Activated CD4-positive, alpha-beta T cell treated with anti-CD3 and anti-CD28 coated beads, Interleukin-2, amount 50 U/mL, for 48 hours (primary cell): ENCODE data around the gene KDM4F.

Experiments used
- DNase-seq, 2 experiments: peaks; one replicate each; pipeline ENCODE4 v3.0.0-alpha.2; 2020

The KDM4F gene

DNA sequence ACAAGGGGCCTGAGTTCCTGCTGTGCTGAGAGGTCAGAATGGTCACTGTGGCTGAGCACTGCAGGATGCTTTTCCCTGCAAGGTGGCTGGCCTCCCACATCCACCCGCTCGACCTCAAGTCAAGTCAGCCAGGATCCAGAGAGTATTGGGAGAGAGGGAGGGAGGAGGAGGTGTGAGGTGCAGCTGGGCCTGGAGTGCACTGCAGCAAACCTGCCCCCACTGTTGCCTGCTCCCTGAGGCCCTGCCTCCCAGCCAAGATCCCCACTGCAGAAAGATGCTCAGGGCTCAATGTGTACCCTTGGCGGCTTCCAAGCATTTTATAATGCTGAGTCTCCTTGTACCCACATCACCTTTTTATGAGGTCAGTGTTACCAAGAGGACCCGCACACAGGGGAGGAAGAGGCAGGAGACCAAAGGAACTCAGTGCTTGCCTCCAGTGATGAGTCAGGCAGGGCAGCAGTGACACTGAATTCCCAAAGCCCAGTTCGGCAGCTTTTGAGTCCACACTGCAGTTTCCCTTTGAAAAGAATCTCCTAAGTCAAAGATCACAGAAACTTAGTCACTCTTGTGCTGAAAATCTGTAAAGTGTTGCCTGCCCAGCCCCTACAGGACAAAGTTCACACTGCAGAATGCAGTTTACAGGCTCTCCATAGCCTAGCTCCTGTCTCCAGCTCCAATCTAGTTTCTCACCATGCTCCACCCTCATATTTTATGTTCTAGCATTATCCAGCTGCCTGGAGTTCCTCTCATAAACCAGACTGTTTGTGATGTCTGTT is 43.5 kb downstream of the KDM4F start:
- peak; percentile 38 to 55 for DNase-seq

DNA sequence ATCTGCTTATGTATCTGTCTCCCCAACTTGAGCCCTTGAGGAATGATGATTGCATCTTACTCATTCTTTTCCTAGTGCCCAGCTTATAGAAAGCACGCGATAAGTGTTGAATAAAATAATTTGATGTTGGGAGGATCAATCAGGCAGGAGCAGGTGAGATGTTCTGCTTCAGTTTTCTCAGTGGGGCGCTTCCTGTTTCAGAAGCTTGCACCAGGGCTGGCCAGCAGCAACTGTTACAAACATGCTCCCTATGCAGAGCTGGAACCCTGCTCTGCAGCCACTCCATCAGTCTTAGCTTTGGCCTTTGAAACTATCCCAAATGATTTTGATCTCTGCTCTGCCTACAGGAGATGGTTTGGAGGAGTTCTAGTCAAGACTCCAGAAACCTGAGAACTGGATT is 44.3 kb downstream of the KDM4F start:
- no peak for DNase-seq

DNA sequence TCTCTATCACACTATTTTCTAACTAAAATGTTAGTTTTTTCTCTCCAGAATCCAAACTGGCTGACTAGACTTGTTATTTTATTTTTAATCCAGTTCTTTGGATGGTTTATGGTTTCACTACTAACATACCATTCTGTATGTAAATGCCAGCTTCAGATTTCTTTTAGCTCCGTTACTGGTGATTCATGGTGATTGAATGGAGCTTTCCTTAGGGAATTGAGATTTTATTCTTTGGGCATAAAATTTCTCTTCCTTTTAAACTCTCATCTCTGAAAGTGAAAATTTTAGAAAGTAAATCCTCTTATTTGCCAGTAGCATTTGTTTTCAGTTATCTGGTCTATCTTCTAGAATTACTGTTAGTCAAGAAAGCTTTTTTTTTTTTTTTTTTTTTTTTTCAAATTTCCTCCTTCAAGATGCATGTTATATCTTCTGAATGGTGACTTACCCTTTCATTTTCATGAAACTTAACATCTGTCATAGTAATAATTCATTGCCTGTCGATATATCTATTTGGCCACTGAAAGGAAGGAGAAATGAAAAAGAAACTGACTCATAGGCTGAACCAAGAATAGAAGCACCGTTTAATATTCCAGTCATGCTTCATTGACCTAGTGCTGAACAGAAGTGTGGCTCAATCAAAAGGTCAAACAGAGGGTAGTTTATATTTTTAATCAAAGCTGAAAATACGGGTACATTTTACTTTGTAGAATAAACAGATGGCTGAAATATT is 46.8 kb downstream of the KDM4F start:
- no peak for DNase-seq

DNA sequence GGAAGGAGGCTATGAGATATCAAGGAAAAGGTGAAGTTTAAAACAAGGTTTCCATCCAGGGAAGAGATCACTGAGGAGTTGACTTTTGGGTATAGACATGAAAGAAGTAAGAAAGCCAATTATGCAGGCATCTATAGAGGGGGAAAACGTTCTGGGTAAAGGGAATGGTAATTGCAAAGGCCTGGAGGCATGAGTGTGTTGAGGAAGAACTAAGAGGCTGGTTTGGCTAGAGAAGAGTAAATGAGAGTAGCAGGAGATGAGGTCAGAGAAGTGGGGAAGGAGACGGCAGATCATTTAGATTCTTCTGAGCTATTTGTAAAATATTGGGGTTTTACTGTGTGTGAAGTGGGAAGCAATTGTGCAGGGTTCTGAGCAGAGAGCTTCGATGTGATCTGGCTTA is 48.0 kb downstream of the KDM4F start:
- no peak for DNase-seq

DNA sequence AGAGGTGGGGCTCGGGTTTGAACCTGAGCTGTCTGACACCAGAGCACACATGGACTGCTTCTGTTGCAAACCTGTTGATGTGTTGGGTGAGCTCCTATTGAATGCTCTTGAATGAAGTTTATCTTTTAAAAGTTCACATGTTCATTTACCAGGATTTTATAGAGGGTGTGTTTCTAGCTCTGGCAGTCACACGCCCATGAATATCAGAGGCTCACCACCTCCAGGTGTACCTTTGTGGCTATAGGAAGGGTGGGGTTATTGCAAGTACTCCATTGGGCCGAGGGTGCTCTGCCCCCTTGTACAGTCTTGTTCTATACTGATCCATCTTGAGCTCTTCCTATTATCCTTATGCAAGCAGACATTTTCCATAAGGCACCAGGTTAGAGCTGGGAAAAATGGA is 49.6 kb downstream of the KDM4F start:
- no peak for DNase-seq

DNA sequence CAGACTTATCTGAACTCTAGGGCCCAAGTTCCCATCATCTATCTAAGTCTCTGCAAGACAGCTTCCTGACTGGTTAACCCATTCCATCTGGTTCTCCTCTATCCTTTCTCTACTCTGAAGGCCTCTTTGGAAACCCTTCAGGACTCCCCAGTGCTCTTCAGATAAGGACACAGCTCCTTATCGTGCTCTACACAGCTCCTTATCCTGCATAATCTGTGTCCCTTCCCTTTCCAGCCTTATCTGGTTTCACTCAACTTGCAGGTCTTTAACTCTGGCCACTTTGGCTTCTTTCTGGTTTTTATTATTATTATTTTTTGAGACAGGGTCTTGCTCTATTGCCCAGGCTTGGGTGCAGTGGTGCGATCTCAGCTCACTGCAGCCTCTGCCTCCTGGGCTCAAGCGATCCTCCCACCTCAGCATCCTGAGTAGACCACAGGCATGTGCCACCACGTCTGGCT is 51.0 kb downstream of the KDM4F start:
- no peak for DNase-seq
